Right ventricle myocardium inferior (tissue), 1 donor: Measurements from ENCODE around the gene ATRIP. TPM values are rescaled to one million over a fixed set of nuclear protein-coding genes. Genes with fewer than 3 reads are reported as not detected.
A peak's percentile ranks its signal among the peaks of the same experiment; 100 is the strongest.

ENCODE experiments used
- ATAC-seq: fragments of 200-7000 bp; cut with Tn5 transposase; one replicate; pipeline ENCODE4 v1.9.1; 2020; ENCODE audit warnings: mild to moderate bottlenecking, moderate library complexity
- DNase-seq: peaks from one replicate; pipeline ENCODE4 v3.0.0; 2021; ENCODE audit errors: missing footprints
- intact Hi-C: fragments of 100-400 bp; cut with DNase I; formaldehyde crosslinking; loops from one replicate; pipeline ENCODE4 v1.11.0; 2022
- total RNA-seq: library from RNA; stranded (reverse); fragmentation: NEBNext Ultra II Directional; extraction: Animal tissue kit (Norgen Biotek cat#: 25700); gene quantifications from one replicate; pipeline ENCODE4 v1.2.1, GENCODE V29; 2021
- donor health status: DM: no; HTN: yes; CAD: no; lungs with severe emphysema.

ATRIP gene
- total RNA-seq, 1 donor from 2014 or later: 3.2 TPM

GRCh38 chr3:48407542-48408099 lies 38.9 kb upstream of the ATRIP start:
- DNase-seq: no peak
- intact Hi-C loops: no loop called here
- no peak for ATAC-seq

DNA sequence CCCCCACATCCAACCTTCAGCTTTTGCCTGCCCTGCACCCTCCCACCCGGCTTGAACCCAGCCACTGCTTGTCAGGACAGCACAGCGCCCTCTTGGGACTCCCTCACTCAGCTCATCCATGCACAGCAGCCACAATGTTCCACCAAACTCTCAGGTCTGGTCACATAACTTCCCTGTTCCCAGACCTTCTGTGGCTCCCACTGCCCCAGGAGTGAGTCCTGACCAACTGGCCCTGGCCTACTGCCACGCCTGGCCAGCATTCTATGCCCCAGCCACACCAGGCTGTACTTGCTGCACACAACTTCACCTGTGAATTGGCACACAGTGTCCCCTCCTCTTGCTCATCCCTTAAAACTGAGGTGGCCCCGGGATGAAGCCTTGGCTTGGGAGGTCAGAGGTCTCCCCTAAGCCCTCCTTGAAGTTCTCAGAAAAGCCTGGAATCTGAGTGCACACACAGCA lies 37.7 kb upstream of the ATRIP start:
- ATAC-seq (no peak), DNase-seq (no peak)
- intact Hi-C loops: no loop called here

DNA sequence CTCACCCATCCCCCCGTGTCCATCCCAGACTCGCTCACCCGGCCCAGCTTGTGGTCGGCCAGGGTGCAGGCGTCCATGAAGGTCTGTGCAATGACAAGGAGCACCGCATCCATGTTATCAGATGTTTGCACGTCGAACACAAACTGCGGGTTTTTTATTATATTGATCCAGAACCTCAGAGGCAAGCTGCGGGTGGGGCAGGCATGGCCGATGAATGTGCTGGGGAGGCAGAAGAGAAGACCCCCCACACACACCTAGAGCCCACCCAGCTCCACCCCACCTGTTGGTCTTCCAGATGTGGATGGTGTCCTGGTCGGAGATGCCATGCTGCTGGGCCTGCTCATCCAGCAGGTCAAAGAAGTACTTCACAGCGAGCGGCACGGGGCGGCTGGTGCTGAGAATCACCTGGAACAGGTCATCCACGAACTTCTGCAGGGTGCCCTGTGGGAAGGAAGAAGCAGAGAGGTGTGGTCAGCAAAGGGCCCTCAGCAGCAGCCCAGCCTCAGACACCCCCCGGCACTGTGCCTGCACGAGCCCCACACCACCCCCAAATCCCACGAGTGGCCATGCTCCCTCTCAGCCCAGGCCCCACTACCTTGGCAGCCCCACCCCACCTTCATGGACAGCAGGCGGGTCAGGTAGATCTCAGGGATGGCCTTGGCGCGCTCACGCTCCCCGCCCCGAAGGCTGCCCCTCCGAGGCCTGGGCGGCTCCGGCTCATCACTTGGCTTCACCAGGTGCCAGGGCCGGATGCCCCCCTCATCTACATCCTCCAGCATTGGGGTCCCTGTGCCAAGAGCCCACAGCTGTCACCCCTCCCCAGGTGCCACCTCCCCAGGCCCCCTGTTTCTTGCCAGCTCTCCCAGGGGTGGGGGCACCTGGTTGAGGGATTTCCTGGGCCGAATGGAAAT lies 37.0 kb upstream of the ATRIP start:
- DNase-seq (no peak), ATAC-seq (no peak)
- intact Hi-C loops: no loop called here

DNA sequence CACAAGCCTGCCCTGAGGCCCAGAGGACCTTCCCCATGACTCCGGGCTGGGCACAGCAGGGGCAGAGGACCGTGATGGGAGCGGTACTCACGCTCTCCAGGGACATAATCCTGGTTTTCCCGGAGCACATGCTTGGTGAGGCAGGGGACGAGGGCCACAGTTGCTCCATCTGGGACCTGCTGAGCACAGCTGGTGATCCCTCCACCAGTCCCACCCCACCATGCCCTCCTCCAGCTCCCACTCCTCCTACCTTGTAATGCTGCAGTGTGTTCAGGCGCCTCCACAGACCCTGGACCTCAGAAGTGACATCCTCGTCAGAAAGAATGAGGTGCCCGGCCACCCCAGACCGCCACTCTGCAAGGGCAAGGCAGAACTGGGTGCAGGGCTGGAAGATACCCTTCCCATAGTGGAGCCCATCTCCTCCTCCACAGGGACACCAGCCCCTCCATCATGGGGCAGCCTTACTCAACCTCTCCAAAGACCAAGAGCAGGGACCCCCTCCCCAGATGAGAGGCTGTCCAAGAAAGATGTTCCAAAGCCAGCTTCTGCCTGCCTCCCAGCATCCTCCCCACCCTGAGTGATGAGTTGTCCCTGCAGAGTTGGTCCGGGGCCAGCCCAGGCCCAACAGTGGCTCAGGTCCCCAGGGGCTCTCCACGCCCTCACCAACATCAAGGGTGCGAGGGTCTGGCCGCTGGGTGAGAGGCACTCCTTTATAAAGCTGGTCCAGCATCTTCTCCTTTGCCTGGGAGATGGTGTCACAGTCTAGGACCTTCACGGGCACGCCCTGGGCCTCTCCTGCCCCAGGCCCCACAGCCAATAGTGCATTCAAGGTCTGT lies 36.1 kb upstream of the ATRIP start:
- intact Hi-C loops: no loop called here
- ATAC-seq (no peak), DNase-seq (peak; percentile 56)

DNA sequence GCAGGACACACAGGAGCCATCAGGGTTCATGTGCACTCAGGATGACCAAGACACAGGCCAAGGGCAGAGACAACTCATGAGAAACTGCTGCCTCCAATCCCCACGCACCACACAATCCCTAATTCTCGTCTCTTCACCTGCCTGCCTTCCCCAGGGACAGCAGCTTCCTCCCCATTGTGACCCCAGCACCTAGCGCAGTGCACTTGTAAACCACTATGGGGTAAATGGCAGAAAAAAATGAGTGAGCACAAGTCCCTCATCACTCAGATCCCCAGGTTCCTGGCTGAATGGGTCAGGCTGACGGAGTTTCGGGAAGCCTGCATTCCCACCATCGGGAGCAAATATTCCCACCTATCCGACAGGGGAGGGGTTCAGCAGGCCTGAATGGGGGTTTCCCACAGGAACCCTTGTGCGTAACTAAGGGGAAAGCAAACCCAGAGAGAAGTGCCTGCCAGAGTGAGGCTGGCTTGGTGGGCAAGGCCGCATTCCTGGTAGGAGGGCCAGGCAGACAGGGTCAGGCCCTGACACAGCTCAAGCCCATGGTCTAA lies 35.4 kb upstream of the ATRIP start:
- intact Hi-C loops: no loop called here
- ATAC-seq: no peak
- DNase-seq: no peak

DNA sequence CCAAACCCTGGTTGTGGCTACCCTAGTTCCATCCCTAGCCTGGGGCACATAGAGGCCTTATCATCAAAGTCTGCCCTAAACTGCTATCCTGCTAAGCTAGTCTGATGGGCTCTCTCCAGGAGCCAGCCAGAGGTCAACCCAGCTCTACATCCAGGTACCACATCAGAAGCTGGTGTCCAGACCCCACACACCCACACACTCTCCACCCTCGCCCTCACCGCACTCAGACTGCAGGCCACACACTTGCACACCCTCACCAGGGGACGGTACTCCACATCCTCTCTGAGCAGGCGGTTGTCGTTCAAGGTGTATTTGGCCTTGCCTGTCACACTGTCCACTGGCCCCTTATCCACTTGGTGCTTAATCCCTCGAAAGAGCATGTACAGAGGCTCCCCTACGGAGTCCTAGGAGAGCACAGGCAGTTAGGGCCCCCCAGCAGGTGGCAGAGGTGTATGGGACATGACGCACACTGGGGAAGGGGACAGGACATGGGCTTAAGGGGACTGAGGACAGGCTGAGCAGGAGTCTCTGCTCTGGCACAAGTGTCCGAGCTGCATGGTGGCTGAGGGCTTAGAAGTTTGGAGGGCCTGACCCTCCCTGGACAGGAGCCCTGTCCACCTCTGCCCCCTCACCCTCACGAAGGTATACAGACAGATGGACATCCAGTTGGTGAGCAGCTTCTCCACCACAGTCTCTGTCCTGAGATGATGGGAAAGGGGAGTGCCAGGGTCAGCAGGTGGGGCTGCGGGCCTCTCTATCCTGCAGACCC lies 34.7 kb upstream of the ATRIP start:
- intact Hi-C loops: no loop called here
- DNase-seq: no peak

DNA sequence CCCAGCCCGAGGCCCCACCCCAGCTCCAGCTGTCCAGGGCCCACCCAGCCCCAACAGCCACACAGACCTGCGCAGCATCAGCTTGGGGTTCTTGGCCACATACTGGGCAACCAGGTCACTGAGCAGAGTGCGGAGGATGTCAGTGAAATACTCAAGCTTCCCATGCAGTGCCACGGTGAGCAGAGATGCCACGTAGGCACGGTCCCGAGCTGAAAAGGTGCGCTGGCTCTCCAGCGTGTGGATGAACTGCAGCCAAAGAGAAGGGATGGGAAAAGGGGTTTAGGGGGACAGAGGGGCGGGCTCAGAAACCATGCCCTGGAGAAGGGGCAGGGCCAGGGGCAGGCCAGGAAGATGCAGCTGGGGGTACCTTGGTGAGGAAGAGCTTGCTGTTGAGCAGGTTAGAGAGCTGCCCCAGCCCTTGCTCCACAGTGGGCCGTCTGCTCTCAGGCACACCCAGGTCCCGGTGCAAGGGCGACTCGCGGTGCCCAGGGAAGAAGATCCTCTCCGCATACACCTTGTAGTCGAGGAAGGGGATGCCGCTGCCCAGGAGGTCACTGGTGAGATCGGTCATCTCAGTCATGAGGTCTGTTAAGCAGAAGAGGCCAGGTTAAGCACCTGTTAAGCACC lies 34.0 kb upstream of the ATRIP start:
- intact Hi-C loops: no loop called here

More for the DNA sequence above, 34.7 kb upstream of the ATRIP start:
- no peak for ATAC-seq

GRCh38 chr3:48413086-48413485 lies 33.5 kb upstream of the ATRIP start:
- ATAC-seq: no peak
- intact Hi-C loops: no loop called here
- DNase-seq: no peak

More for the DNA sequence above, 34.0 kb upstream of the ATRIP start:
- DNase-seq (no peak), ATAC-seq (no peak)

DNA sequence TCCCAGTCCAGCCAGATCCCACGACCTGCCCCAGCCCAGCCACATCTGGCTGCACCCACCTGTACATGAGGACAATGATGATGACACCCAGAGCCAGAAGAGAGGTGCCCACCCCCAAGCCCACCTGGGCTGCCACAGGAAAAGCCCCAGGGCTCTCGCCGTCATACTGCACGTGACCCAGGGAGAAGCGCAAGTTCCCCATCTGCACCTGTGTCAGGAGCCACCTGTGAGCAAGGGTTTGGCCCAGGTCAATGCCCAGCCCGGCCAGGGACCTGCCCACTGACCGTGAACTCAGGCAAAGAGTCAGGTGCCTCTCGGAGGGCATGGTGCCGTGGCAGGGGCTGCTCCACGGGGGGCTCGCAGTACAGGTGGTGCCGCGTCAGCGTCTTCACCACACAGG lies 32.9 kb upstream of the ATRIP start:
- no peak for DNase-seq
- ATAC-seq: no peak
- intact Hi-C loops: no loop called here

GRCh38 chr3:48414376-48415250 lies 31.9 kb upstream of the ATRIP start:
- intact Hi-C loops: no loop called here
- DNase-seq (peak; percentile 55), ATAC-seq (no peak)

- DNase-seq (peak; percentile 43), ATAC-seq (no peak)
- intact Hi-C loops: no loop called here
Observed at GRCh38 chr3:48415251-48415953, 31.1 kb upstream of the ATRIP start.

DNA sequence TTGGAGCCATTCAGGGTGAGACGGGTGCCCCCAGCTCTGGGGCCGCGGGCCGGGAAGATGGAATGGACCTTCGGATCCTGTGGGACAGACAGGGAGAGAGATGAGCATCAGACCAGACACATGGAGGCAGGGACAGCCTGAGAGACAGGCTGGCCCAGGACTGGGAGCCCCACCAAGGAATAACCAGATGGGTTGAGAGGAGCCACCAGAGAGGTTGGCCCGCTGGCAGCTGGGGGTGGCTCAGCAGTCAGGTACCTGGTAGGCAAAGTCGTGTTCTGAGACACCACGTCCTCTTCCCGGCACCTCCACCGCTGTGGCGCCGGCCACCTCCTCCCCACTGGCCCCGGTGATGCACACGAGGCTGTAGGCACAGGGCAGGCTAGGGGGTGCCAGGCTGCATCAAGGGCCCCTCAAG lies 30.4 kb upstream of the ATRIP start:
- ATAC-seq (no peak), DNase-seq (peak; percentile 55)
- intact Hi-C loops: no loop called here

- intact Hi-C loops: no loop called here
- no peak for ATAC-seq
- DNase-seq: no peak
Observed at GRCh38 chr3:48416546-48416945, 30.0 kb upstream of the ATRIP start.

GRCh38 chr3:48417529-48418108 lies 28.9 kb upstream of the ATRIP start:
- no peak for DNase-seq
- intact Hi-C loops: no loop called here

GRCh38 chr3:48418140-48418539 lies 28.4 kb upstream of the ATRIP start:
- ATAC-seq: no peak
- intact Hi-C loops: no loop called here
- DNase-seq: no peak

More at GRCh38 chr3:48417529-48418108, 28.9 kb upstream of the ATRIP start:
- ATAC-seq: no peak

GRCh38 chr3:48418651-48419050 lies 27.9 kb upstream of the ATRIP start:
- no peak for DNase-seq
- intact Hi-C loops: no loop called here
- no peak for ATAC-seq
